NCI-H1694 treated with DMSO at 0.1 percent for 48 hours (cell line): ENCODE data around the gene LHFPL6.

Experiments
- DNase-seq: peaks from one replicate; lab custom pipeline; 2025; lab: John Stamatoyannopoulos, UW

The LHFPL6 gene

GRCh38 chr13:39510316-39510695 lies 92.7 kb downstream of the LHFPL6 start:
- no peak for DNase-seq

- DNase-seq = no peak
Observed at GRCh38 chr13:39509616-39510315, 93.2 kb downstream of the LHFPL6 start.

GRCh38 chr13:39506559-39507390 lies 96.2 kb downstream of the LHFPL6 start:
- DNase-seq = peak; percentile 25

GRCh38 chr13:39505151-39505550 lies 97.8 kb downstream of the LHFPL6 start:
- DNase-seq = no peak

- no peak for DNase-seq
Observed at GRCh38 chr13:39503048-39503447, 99.9 kb downstream of the LHFPL6 start.

- DNase-seq = no peak
Observed at GRCh38 chr13:39501702-39502324, 101.2 kb downstream of the LHFPL6 start.

GRCh38 chr13:39499604-39500003 lies 103.4 kb downstream of the LHFPL6 start:
- DNase-seq = no peak

- DNase-seq = no peak
Observed at GRCh38 chr13:39498471-39499114, 104.4 kb downstream of the LHFPL6 start.

- DNase-seq = no peak
Observed at GRCh38 chr13:39496506-39496905, 106.5 kb downstream of the LHFPL6 start.

GRCh38 chr13:39494633-39495032 lies 108.4 kb downstream of the LHFPL6 start:
- no peak for DNase-seq

- DNase-seq = no peak
Observed at GRCh38 chr13:39494006-39494405, 109.0 kb downstream of the LHFPL6 start.

GRCh38 chr13:39490136-39490535 lies 112.9 kb downstream of the LHFPL6 start:
- no peak for DNase-seq

- DNase-seq = no peak
Observed at GRCh38 chr13:39486758-39487157, 116.2 kb downstream of the LHFPL6 start.

GRCh38 chr13:39485314-39485700 lies 117.7 kb downstream of the LHFPL6 start:
- no peak for DNase-seq

GRCh38 chr13:39484506-39485313 lies 118.3 kb downstream of the LHFPL6 start:
- DNase-seq = no peak

GRCh38 chr13:39483326-39483725 lies 119.7 kb downstream of the LHFPL6 start:
- no peak for DNase-seq

- DNase-seq = no peak
Observed at GRCh38 chr13:39481491-39481890, 121.5 kb downstream of the LHFPL6 start.

- DNase-seq = no peak
Observed at GRCh38 chr13:39474600-39474999, 128.4 kb downstream of the LHFPL6 start.

- DNase-seq = peak; percentile 45
Observed at GRCh38 chr13:39469676-39470075, 133.3 kb downstream of the LHFPL6 start.

GRCh38 chr13:39468306-39468705 lies 134.7 kb downstream of the LHFPL6 start:
- no peak for DNase-seq

- no peak for DNase-seq
Observed at GRCh38 chr13:39463611-39464010, 139.4 kb downstream of the LHFPL6 start.

- no peak for DNase-seq
Observed at GRCh38 chr13:39462906-39463305, 140.1 kb downstream of the LHFPL6 start.
